Measurements from ENCODE around the gene SLC25A47.
"Not testable (repeated sequence)": the region's sequence is repeated elsewhere in the genome, so short reads cannot be mapped to it uniquely, and the experiment has no call there.

SLC25A47 gene

DNA sequence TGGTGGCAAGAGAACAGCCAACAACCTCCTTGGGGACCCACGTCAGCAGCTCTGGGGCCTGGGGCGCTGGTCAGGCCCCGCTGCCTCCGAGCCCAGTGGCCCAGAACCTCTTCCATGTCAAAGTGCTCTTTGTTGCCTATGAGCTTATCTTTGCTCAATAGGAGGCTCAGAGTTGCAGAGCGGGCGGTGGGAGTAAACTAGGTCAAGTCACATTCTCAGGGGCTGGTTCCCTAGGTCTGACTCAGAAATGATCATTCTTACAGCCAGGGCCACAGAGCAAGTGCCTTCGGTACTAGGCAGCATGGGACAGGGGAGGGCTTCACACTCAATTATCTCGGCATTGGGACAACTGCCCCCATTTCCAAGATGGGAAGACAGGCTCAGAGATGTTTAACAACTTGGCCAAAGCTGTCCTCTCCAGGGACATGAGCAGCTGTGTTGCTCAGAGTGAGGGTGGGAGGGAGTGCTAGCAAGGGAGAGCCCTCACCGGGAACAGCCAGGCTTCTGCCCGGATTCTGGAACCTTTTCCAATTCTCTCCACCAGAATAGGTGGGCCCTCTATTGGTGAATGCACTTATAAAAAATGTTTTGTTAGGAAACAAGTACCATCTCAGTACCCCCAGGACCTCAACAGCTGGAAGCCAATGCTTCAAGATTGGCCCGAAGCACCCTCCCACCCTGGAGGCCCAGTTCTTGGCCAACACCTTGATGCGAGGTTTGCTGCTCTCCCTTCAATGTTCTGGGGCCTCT is 28.8 kb upstream of the SLC25A47 start:
- Mint-ChIP-seq H3K9me3 (no peaks in the 10 kb centered on the region), H3K4me1 (ENCODE audit: low read depth in 2 of 2) (peaks cover 0 to 16% of the 10 kb centered on the region in 2 donors), H3K4me3 (no peak overlapping the region), H3K36me3 (ENCODE audit: insufficient read depth) (peaks cover 22% of the 10 kb centered on the region), H3K27ac (no peak overlapping the region), H3K27me3 (no peaks in the 10 kb centered on the region)
- ATAC-seq (replicated peaks), result no peak
- no peak for DNase-seq

DNA sequence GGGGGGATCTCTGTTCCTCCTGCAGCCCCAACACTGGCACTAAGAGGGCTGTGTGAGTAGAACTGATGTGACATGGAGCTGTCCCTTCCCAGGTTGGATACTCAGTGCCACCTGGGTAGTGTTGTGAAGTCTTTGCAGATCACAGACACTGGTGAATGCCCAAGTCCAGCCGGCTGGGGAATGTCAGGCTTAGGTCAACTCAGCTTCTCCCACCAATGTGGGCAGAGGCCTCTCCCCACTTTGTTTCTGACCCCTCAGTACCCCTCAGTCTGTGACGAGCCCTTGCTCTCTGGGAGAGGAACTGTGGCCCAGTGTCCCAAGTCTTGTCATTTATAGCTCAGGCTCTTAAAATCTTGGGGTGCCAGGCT is 28.2 kb upstream of the SLC25A47 start:
- DNase-seq (no peak), ATAC-seq (replicated peaks) (no peak)
- H3K27me3 Mint-ChIP-seq, result no peaks in the 10 kb centered on the region
- H3K4me3 Mint-ChIP-seq, result no peak overlapping the region
- no peaks in the 10 kb centered on the region for H3K9me3 Mint-ChIP-seq
- H3K36me3 Mint-ChIP-seq (ENCODE audit: insufficient read depth), result peaks cover 20% of the 10 kb centered on the region
- no peak overlapping the region for H3K27ac Mint-ChIP-seq
- peaks cover 0 to 21% of the 10 kb centered on the region in 2 donors for H3K4me1 Mint-ChIP-seq (ENCODE audit: low read depth in 2 of 2)

DNA sequence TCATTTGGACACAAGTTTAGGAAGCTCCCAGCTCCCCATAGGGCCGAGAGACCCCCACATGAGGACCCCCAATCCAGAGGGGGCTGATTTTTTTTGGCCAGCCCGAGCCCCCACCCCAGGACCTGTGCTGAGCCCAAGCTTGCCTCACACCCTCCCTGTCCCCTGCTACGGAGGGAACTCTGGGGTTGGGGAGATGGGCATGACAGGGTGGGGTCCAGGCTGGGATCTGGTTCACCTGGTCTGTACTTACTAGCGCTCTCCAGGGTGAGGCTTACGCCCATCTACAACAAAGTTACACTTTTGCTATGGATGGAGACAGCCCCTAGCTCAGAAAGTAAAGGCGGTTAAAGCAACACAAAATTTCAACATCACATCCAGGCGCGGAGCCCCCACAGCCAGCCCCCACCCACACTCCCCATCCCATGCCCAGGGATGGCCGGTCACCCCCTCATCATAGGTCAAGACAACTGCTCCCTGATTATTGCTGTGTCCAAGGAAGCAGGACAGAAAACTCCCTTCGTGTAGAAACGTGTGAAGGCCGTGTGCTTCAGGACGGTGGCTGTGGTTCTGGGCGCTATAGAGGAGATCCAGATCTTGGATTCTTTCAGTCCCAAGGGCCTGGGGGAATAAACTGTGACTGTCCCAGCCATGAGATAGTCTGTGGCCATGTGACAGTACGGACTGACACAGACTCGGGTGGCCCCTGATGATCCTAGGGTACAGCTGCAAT is 27.6 kb upstream of the SLC25A47 start:
- Mint-ChIP-seq H3K4me1 (ENCODE audit: low read depth in 2 of 2) (peaks cover 0 to 21% of the 10 kb centered on the region in 2 donors), H3K27ac (no peak overlapping the region), H3K4me3 (no peak overlapping the region), H3K36me3 (ENCODE audit: insufficient read depth) (peaks cover 17% of the 10 kb centered on the region), H3K9me3 (no peaks in the 10 kb centered on the region), H3K27me3 (no peaks in the 10 kb centered on the region)
- DNase-seq (no peak), ATAC-seq (replicated peaks) (no peak)

DNA sequence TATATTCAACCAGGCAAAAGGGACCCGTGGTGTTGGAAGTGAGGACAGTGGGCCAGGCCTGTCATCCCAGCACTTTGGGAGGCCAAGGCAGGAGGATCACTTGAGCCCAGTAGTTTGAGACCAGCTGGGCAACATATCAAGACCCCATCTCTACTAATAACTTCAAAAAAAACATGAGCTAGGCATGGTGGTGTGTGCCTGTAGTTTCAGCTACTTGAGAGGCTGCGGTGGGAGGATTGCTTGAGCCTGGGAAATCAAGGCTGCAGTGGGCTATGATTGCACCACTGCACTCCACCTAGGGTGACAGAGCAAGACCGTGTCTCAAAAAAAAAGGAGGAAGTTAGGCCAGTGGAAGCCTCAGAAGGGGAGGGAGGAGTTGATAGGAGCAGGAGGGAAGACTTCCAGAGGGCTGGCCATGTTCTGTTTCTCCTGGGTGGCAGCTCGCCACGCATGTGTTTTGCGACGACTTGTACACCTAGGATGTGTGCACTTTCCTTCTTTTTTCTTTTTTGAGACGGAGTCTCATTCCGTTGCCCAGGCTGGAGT is 27.0 kb upstream of the SLC25A47 start:
- no peaks in the 10 kb centered on the region for H3K9me3 Mint-ChIP-seq
- H3K4me1 Mint-ChIP-seq (ENCODE audit: low read depth in 2 of 2), result peaks cover 0 to 21% of the 10 kb centered on the region in 2 donors
- no peak overlapping the region for H3K4me3 Mint-ChIP-seq
- ATAC-seq (replicated peaks) (no peak), DNase-seq (no peak)
- no peaks in the 10 kb centered on the region for H3K27me3 Mint-ChIP-seq
- no peak overlapping the region for H3K27ac Mint-ChIP-seq
- peaks cover 17% of the 10 kb centered on the region for H3K36me3 Mint-ChIP-seq (ENCODE audit: insufficient read depth)

DNA sequence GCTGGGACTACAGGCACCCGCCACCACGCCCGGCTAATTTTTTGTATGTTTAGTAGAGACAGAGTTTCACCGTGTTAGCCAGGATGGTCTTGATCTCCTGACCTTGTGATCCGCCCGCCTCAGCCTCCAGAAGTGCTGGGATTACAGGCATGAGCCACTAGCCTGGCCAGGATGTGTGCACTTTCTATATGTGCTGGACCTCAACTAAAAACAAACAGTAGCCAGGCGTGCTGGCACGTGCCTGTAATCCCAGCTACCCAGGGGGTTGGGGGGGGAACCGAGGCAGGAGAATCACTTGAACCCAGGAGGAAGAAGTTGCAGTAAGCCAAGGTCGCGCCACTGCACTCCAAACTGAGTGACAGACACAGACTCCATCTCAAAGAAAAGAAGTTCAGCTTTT is 26.4 kb upstream of the SLC25A47 start:
- ATAC-seq (replicated peaks); DNase-seq; H3K9me3 Mint-ChIP-seq; H3K4me3 Mint-ChIP-seq; H3K27me3 Mint-ChIP-seq: not testable (repeated sequence)
- peak overlapping the region in 1 of 2 donors; percentile 57 for H3K27ac Mint-ChIP-seq
- H3K36me3 Mint-ChIP-seq (ENCODE audit: insufficient read depth), result peaks cover 22% of the 10 kb centered on the region
- peaks cover 1 to 23% of the 10 kb centered on the region in 2 donors for H3K4me1 Mint-ChIP-seq (ENCODE audit: low read depth in 2 of 2)

DNA sequence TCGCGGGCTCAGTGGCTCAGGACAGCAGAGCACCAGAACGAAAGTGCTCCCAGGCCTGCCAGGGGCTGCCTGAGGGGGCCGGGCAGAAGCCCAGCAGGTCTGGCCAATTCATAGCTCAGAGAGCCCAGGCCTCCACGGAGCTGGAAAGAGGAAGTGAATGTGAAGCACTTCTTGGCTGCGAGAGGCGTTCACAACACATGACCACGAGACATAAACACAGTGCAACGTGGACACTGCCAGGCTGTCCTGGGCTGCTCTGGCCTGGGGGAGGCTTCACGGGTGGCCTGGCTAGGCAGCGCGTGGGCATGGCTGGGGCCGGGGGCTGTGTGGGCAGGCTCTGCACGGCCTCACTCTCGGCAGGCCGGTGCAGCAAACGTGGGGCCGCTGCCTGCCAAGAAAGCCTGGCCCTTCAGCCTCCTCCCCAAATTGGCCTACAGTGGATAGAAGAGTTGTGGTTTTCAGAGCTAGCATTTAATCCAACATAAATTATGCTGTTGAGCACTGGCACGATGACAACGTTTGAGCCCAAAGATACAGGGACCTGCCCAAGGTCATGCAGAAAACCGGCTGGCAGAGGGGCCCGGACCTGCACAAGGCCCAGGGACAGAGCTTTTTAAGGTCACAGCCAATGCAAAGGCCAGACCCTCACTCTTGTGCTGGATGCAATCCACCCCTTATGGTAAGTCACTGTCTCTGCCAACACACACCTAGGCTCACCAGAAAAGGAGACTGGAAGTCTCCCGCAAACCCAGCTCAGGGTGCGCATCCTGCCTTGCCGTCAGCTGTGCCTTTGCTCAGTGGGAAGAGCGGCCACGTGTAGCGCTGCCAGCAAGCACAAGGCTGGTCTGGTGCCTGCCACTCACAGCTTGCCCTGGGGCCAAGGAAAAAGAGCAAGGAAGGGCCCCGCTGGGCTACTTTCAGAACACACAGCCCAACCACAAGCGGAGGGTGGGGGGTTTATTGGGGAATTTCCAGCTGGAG is 25.5 kb upstream of the SLC25A47 start:
- H3K27me3 Mint-ChIP-seq, result no peaks in the 10 kb centered on the region
- no peak for DNase-seq
- H3K27ac Mint-ChIP-seq, result peak overlapping the region in 1 of 2 donors; percentile 57
- peaks cover 4 to 26% of the 10 kb centered on the region in 2 donors for H3K4me1 Mint-ChIP-seq (ENCODE audit: low read depth in 2 of 2)
- peak; percentile 50 for ATAC-seq (replicated peaks)
- peaks cover 22% of the 10 kb centered on the region for H3K36me3 Mint-ChIP-seq (ENCODE audit: insufficient read depth)
- H3K9me3 Mint-ChIP-seq, result no peaks in the 10 kb centered on the region
- H3K4me3 Mint-ChIP-seq, result no peak overlapping the region

DNA sequence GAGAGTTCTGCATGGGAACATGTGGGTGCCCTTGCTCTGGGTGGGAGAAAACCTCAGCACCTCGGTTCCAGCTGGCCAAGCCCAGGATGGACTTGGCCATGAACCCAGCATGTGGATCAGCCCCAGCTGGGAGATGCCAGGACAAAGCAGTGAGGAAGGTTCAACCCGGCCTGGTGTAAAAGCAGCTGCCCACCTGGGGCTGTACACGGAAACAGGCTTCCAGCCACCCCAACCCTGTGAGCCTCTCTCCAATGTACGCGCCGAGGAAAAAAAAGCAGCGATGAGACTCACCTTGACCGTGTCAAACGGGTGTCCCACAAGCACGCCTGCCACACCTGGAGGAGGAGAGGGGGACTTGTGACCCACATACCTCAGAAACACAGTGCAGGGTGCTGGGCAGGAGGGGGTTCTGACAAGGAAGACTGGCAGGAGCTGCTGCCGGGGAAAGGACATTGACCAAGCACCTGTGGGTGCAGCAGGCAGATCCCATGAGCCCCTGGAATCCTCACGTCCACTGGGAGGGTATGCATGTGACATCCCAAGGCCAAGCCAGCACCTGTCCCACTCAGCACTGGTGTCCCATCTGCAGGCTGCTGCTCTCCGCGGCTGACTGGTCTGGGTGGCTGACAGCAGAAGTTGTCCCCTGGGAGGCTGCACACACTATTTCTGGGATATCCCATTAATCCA is 24.4 kb upstream of the SLC25A47 start:
- Mint-ChIP-seq H3K4me1 (ENCODE audit: low read depth in 2 of 2) (peaks cover 4 to 35% of the 10 kb centered on the region in 2 donors), H3K9me3 (no peaks in the 10 kb centered on the region), H3K4me3 (no peak overlapping the region), H3K36me3 (ENCODE audit: insufficient read depth) (peaks cover 26% of the 10 kb centered on the region), H3K27ac (no peak overlapping the region), H3K27me3 (no peaks in the 10 kb centered on the region)
- DNase-seq, result no peak
- ATAC-seq (replicated peaks), result no peak

DNA sequence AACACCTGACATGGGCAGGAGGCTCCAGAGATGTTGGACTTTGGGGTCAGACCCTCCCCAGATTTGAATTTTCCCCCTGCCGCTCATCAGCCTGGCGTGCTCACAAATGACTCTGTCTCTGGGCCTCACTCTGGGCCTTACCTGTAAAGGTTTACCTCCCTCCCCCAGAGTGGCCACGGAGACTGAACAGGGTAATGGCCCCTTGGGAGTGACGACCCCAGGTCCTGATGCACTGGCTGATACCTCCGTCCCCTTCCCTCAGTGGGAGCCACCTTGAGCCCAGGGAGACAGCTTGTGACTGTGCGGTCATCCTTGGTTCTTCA is 23.9 kb upstream of the SLC25A47 start:
- H3K36me3 Mint-ChIP-seq (ENCODE audit: insufficient read depth), result peaks cover 26% of the 10 kb centered on the region
- no peak for ATAC-seq (replicated peaks)
- no peaks in the 10 kb centered on the region for H3K9me3 Mint-ChIP-seq

DNA sequence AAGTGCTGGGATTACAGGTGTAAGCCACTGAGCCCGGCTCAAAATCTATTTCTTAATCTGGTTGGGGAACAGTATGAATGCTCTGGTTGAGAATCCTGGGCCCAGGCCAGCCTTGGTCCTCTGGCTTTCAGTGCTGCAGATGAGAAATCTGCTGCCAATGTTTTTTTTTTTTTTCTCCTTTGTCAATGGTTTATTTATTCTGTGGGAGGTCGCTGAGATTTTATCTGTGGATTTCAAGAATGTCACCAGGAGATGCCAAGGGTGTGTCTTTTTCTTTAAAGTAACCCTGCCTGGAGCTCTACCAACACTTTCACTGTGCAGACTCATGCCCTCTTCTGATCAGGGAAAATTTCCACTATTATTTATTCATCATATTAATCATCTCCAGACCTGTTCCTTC is 20.5 kb upstream of the SLC25A47 start:
- H3K4me3 Mint-ChIP-seq, result no peak overlapping the region
- no peaks in the 10 kb centered on the region for H3K9me3 Mint-ChIP-seq
- DNase-seq (no peak), ATAC-seq (replicated peaks) (no peak)
- H3K27ac Mint-ChIP-seq, result peak overlapping the region in 1 of 2 donors; percentile 88
- no peaks in the 10 kb centered on the region for H3K27me3 Mint-ChIP-seq
- peaks cover 28% of the 10 kb centered on the region for H3K36me3 Mint-ChIP-seq (ENCODE audit: insufficient read depth)
- H3K4me1 Mint-ChIP-seq (ENCODE audit: low read depth in 2 of 2), result peaks cover 13 to 48% of the 10 kb centered on the region in 2 donors

More for the DNA sequence above, 23.9 kb upstream of the SLC25A47 start:
- peaks cover 4 to 40% of the 10 kb centered on the region in 2 donors for H3K4me1 Mint-ChIP-seq (ENCODE audit: low read depth in 2 of 2)
- H3K27me3 Mint-ChIP-seq, result no peaks in the 10 kb centered on the region
- no peak for DNase-seq
- peak overlapping the region in 1 of 2 donors; percentile 49 for H3K27ac Mint-ChIP-seq
- H3K4me3 Mint-ChIP-seq, result no peak overlapping the region

DNA sequence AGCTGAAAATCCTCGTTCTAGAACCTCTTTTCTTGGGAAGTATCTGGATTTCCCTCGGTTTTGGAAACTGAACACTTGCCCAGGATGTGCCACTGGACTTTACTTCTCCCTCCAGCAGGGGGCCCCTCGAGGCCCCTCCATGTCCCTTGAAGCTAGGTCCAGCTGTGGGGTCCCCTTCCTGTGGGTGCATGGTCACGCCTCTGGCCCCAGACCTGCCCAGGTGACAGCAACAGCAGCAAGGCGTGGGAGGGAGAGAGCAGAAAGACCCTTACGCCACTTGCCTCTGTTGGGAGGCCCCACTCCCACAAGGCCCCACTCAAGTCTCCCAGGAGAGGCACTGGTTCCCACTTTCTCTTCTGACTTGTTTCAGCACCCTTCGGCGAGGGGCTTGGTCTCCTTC is 20.0 kb upstream of the SLC25A47 start:
- DNase-seq (no peak), ATAC-seq (replicated peaks) (no peak)
- Mint-ChIP-seq H3K27ac (peak overlapping the region; percentile 56 to 88), H3K4me1 (ENCODE audit: low read depth in 2 of 2) (peaks cover 19 to 47% of the 10 kb centered on the region in 2 donors), H3K9me3 (no peaks in the 10 kb centered on the region), H3K4me3 (peak overlapping the region in 1 of 2 donors; percentile 14), H3K36me3 (ENCODE audit: insufficient read depth) (peaks cover 23% of the 10 kb centered on the region), H3K27me3 (no peaks in the 10 kb centered on the region)

DNA sequence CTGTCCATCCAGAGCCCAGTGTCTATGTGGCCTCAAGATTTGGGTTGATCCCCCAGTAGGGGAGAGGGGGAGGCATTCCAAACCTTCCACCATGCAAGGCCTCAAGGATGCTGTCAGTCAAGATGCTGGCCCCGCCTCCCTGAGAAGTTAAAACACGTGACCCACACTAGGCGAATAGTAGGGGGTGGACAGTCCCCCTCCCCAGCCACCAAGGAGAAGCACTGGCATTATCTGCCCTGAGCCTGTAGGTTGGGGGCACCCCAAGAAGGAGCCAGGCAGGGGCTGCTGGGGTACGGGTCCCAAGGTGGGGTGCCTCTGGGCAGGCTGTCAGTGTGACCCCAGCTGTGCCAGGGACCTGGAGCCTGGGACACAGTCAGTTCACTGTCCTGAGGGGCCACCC is 19.2 kb upstream of the SLC25A47 start:
- H3K4me3 Mint-ChIP-seq, result peak overlapping the region in 1 of 2 donors; percentile 92
- H3K27ac Mint-ChIP-seq, result peak overlapping the region in 1 of 2 donors; percentile 88
- H3K27me3 Mint-ChIP-seq, result no peaks in the 10 kb centered on the region
- ATAC-seq (replicated peaks) (no peak), DNase-seq (no peak)
- H3K9me3 Mint-ChIP-seq, result no peaks in the 10 kb centered on the region
- peaks cover 19 to 52% of the 10 kb centered on the region in 2 donors for H3K4me1 Mint-ChIP-seq (ENCODE audit: low read depth in 2 of 2)
- H3K36me3 Mint-ChIP-seq (ENCODE audit: insufficient read depth), result peaks cover 23% of the 10 kb centered on the region

DNA sequence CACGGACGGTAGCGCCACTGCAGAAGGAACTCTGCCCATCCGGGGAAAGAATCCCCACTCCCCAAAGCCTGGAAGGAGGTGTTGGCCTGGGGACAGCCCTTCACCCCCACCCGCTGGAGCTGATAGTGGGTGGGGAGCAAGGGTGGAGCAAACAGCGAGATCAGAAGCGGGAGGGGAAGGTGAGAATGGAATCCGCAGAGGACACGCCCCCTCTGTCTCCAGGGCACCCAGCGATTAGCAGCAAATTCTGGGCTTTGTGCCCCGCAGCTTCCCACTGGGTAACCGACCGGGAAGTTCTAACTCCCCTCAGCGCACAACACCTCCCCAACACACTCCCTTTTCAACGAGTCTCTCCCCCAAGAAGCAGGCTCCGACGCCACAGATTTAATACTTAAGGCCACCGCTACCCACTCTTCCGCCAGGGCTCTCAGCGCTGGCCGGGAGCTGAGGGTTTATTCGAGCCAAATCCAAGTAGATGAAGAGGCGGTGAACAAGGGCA is 18.3 kb upstream of the SLC25A47 start:
- Mint-ChIP-seq H3K36me3 (ENCODE audit: insufficient read depth) (peaks cover 20% of the 10 kb centered on the region), H3K27me3 (no peaks in the 10 kb centered on the region), H3K27ac (peak overlapping the region in 1 of 2 donors; percentile 88), H3K9me3 (no peaks in the 10 kb centered on the region), H3K4me1 (ENCODE audit: low read depth in 2 of 2) (peaks cover 19 to 44% of the 10 kb centered on the region in 2 donors), H3K4me3 (peak overlapping the region; percentile 82 to 92)
- DNase-seq, result peak in 1 of 3 experiments; percentile 18
- ATAC-seq (replicated peaks), result peak; percentile 7
